Activated T-helper 2 cell treated with anti-CD3 and anti-CD28 coated beads, Interferon-gamma antibody, Interleukin-2, Interleukin-4, amounts not matched to agents 10 μg/mL and 5 μg/mL and 100 μg/mL, durations not matched to agents 14 hours and 24 hours and 36 hours (primary cell): ENCODE measurements around the gene HPD. TPM values are rescaled to one million over a fixed set of nuclear protein-coding genes. Genes with fewer than 3 reads are reported as not detected.
"Not testable (repeated sequence)": the region's sequence is repeated elsewhere in the genome, so short reads cannot be mapped to it uniquely, and the experiment has no call there.

Experiments
- DNase-seq: peaks from one replicate; pipeline ENCODE4 v3.0.0; 2021; ENCODE audit warnings: low spot score
- H3K27ac Mint-ChIP-seq: one replicate; pipeline ENCODE4 v1.8.0; 2021; ENCODE audit warnings: mixed read lengths
- H3K27me3 Mint-ChIP-seq: one replicate; pipeline ENCODE4 v1.8.0; 2021; ENCODE audit warnings: low read depth, mixed read lengths
- H3K36me3 Mint-ChIP-seq: one replicate; pipeline ENCODE4 v1.8.0; 2021; ENCODE audit warnings: low read depth, mixed read lengths
- H3K4me1 Mint-ChIP-seq: one replicate; pipeline ENCODE4 v1.8.0; 2021; ENCODE audit warnings: low read depth, mixed read lengths
- H3K4me3 Mint-ChIP-seq: one replicate; pipeline ENCODE4 v1.8.0; 2021; ENCODE audit warnings: low read depth, mild to moderate bottlenecking, moderate library complexity, mixed read lengths
- H3K9me3 Mint-ChIP-seq: one replicate; pipeline ENCODE4 v1.8.0; 2021; ENCODE audit warnings: mixed read lengths
- intact Hi-C: fragments of 100-400 bp; cut with micrococcal nuclease; formaldehyde crosslinking; loops from one replicate; pipeline ENCODE4 v1.15.1; 2023
- total RNA-seq: library from RNA; stranded (reverse); gene quantifications from 2 replicates; pipeline ENCODE4 v1.2.3, GENCODE V29; 2022

Gene HPD
- total RNA-seq, 1 donor from 2014 or later = not detected

DNA sequence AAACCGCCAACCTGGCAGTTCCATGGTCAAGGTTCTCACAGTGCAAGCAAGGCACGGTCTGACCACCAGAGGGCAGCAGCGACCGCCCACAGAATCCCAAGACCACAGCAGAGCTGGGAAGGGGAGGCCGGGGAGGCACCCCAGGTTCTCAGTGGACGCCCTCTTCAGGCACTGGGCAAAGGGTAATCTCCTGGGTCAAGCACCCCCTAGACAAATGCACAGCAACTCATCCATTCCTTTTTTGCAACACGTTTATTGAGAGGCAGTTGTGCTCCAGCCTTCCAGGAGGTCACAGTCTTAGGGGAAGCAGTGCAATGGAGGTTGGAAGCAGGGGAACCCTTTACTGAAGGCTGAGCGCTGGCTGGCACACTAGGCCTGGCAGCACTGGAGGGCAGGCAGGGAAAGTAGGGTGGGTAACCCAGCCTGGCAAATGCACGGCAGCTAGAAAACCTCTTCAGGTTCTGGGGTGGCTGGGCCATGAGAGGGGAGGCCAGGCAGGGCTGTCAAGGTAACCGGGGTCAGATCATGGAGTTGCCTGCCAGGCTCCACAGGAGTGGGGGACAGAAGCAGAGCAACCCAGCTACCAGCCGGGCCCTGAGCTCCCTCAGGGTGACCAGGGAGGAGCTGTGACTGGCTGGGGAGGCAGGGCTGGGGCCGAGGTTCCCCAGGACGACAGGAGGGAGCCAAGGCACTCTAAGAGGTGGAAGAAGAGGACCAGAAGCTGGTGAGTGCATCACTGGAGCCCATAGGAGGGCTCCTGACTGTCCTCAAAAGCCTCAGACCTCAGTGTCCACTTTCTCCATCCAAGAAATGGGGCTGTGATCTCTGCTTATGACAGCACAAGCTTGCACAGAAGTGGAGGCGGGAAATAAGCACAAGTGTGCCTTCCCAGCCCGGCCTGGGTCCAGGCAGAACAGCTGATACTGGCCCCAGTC, 63.4 kb downstream of the HPD start:
- intact Hi-C loops = loop anchor here (1.0 to 2.0 kb wide), 2 partner anchors 16 to 44 kb away; no protein-coding TSS in a partner anchor
- Mint-ChIP-seq H3K4me3 (peak overlapping the region; percentile 77), H3K27me3 (no peaks in the 10 kb centered on the region), H3K9me3 (no peaks in the 10 kb centered on the region), H3K36me3 (peaks cover 59% of the 10 kb centered on the region), H3K4me1 (peaks cover 50% of the 10 kb centered on the region), H3K27ac (peak overlapping the region; percentile 94)
- peak; percentile 78 for DNase-seq

DNA sequence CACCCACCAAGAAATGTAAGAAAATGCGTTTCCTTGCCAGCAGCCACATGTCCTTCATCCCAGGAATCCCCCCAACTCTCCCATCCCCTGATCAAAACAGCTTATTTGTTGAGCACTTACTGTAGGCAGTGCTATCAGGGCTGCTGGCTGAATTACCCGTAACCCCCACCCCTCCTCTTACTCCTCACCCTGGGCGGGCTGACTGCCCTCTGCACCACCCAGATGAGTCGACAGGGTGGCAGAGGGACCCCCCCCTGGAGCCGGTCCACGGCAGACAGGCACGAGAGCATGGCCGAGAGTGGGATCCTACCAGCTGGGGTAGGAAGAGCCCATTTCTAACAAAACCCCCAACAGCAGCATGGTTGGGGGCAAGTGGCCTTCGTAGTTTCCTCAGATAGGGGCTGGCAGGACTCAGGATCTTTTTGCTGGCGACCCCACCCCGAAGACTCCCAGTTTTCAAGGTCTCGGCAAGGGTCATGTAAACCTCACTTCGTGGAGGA, 64.1 kb downstream of the HPD start:
- no peak for DNase-seq
- intact Hi-C loops = loop anchor here (1.0 to 5.0 kb wide), 8 partner anchors 8 to 167 kb away; partner anchors contain the start of genes ORAI1, PSMD9 and TMEM120B
- H3K9me3 Mint-ChIP-seq = no peaks in the 10 kb centered on the region
- H3K36me3 Mint-ChIP-seq = peaks cover 66% of the 10 kb centered on the region
- peak overlapping the region; percentile 84 for H3K4me3 Mint-ChIP-seq
- peak overlapping the region; percentile 94 for H3K27ac Mint-ChIP-seq
- H3K27me3 Mint-ChIP-seq = no peaks in the 10 kb centered on the region
- peaks cover 57% of the 10 kb centered on the region for H3K4me1 Mint-ChIP-seq

DNA sequence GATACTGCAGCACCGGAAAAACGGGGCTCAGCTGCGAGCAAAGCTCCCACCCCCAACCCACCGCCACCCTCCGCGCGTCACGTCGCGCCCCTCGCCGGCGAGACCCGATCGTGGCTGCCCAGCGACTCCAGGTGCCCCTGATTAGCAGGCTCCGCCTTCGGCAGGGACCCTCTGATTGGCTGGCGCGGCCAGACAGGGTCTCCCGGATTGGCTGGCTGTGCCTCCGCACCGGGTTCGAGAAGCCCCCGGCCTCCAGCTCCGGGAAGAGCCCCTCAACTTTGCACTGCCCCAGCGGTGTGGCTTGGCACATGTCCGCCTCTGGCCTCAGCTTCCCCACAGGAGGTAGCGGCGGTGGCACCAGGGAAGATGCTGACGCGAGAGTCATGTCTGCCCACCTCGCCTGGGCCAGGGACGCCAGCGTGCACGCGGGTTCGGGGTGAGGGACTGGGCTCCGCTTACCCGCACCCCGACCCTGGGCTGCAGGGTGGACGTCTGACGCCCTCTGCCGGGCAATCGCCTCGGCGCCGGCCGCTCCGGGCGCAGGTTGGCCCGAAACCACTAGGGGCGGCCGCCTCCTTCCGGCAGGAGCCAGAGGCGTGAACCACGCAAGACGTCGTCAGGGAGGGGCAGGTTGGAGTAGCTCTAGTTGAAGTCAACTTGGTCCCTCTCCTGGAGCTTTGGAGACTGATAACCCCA, 64.7 kb downstream of the HPD start:
- intact Hi-C loops = loop anchor here (1.0 to 5.0 kb wide), 8 partner anchors 8 to 167 kb away; partner anchors contain the start of genes ORAI1, PSMD9 and TMEM120B
- peak; percentile 96 for DNase-seq
- Mint-ChIP-seq H3K27me3 (no peaks in the 10 kb centered on the region), H3K4me3 (peak overlapping the region; percentile 84), H3K27ac (peak overlapping the region; percentile 94), H3K9me3 (no peaks in the 10 kb centered on the region), H3K4me1 (peaks cover 57% of the 10 kb centered on the region), H3K36me3 (peaks cover 62% of the 10 kb centered on the region)

DNA sequence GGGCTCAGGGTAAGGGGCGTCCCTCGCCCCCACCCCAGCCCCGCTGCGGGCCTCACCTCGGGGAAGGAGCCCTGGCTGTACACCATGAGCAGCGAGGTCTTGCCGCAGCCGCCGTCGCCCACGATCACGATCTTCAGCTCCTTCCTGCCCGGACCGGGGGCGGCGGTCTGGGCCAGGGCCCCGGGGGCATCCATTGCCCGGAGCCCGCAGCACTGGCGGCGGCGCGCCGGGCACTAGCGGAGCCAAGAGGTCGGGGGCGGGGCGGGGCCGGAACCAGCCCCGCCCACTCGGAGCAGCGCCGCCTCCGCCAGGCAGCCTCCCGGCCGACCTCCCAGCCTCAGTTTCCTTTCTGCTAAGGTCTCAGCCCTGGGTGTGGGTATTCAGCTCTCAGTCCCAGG, 65.2 kb downstream of the HPD start, which contains the start of gene RHOF:
TSS of gene RHOF (minus strand) at position 249 of the 398 bp plus-strand sequence. CDS start at position 194, 55 bp downstream.
- H3K9me3 Mint-ChIP-seq = no peaks in the 10 kb centered on the region
- peak; percentile 49 for DNase-seq
- H3K4me3 Mint-ChIP-seq = peak within 1 kb of the TSS; percentile 91
- H3K4me1 Mint-ChIP-seq = peaks cover 56% of the 10 kb centered on the region
- H3K36me3 Mint-ChIP-seq = peaks cover 59% of the 10 kb centered on the region
- peak within 1 kb of the TSS; percentile 94 for H3K27ac Mint-ChIP-seq
- H3K27me3 Mint-ChIP-seq = no peaks in the 10 kb centered on the region
- intact Hi-C loops = loop anchor here (1.0 to 5.0 kb wide), 3 partner anchors 11 to 166 kb away; partner anchors contain the start of genes ORAI1 and TMEM120B

DNA sequence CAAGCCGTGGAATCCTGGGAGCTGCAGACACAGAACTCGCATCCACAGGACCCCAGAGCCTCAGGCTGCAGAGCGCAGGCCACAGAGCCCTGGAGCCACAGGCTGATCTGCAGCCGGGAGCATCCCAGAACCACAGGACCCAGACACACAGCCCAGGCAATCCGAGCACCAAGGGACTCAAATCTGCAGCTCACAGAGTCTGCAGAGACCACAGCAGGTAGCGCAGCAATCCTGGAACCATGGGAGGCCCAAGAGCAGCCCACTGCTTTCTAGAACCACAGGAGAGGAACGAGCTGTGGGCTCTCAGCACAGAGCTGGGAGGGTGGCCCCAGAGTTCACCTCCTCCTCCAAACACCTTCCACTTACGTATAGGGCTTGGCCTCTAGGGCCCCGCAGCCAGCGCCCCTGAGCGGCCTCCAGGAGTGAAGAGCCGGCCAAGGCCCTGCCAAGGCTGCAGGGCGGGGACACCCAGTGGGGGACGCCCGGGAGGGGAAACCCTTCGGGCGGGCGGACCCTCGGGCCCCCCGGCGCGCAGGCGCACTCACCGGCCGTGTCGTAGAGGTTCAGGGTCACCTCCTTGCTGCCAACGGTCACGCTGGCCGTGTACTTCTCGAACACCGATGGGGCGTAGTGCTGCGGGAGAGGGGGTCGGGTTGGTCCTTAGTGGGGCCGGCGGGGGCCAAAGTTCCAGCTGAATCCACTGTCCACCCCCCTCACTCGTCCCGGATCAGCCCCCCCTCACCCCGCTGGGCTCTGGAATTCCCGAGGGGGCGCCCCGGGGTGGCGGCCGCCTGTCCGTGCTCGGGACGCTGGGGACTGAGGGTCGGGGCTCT, 65.8 kb downstream of the HPD start:
- Mint-ChIP-seq H3K4me3 (peak overlapping the region; percentile 91), H3K36me3 (peaks cover 61% of the 10 kb centered on the region), H3K9me3 (no peaks in the 10 kb centered on the region), H3K27ac (peak overlapping the region; percentile 76), H3K27me3 (no peaks in the 10 kb centered on the region), H3K4me1 (peaks cover 54% of the 10 kb centered on the region)
- peak; percentile 60 for DNase-seq
- intact Hi-C loops = loop anchor here (1.0 to 5.0 kb wide), 3 partner anchors 11 to 166 kb away; partner anchors contain the start of genes ORAI1 and TMEM120B

DNA sequence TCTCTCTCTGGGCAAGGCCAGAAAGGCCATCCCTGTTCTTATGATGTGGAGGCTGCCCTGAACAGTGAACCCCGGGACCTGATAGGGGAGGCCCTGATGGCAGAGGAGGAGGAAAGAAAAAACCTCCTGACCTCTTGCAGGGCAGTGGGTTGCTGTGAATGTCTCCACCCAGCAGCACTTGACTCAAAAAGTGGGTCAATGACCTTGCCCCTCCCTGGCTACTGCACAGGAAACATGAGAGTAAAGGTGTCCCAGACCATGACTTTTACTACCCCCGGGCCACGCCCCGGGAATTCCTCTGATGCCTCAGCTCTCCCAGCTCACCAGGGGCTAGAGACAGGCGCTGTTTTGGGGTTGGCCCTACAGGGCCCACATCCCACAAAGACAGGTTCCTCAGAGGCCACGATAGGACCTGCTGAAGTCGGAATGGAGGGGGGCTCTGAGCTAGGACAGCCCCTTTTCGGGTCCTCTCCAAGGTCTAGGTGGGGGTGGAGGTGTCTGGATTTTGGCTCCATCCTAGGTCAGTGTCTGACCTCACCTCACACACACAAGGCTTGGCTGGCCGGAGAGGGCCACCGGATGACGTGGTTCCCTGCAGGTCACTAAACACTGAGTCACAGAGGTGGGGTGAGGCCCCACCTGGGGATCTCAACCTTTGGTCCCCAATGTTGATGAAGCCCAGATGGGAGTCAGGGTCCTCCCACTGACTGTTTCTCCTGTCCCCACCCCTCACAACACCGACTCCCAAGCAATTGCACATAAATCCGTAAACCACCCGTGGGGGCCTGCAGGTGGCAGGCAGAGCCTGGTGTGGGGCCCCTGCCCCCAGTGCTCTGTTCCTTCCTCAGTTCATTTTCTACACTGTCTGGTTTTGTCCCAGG, 66.7 kb downstream of the HPD start:
- Mint-ChIP-seq H3K4me1 (peaks cover 55% of the 10 kb centered on the region), H3K9me3 (no peaks in the 10 kb centered on the region), H3K36me3 (peaks cover 61% of the 10 kb centered on the region), H3K4me3 (peak overlapping the region; percentile 91), H3K27ac (peak overlapping the region; percentile 76), H3K27me3 (no peaks in the 10 kb centered on the region)
- intact Hi-C loops = loop anchor here (5.0 kb wide), 2 partner anchors 80 to 165 kb away; partner anchors contain the start of genes ORAI1 and TMEM120B
- DNase-seq = no peak

DNA sequence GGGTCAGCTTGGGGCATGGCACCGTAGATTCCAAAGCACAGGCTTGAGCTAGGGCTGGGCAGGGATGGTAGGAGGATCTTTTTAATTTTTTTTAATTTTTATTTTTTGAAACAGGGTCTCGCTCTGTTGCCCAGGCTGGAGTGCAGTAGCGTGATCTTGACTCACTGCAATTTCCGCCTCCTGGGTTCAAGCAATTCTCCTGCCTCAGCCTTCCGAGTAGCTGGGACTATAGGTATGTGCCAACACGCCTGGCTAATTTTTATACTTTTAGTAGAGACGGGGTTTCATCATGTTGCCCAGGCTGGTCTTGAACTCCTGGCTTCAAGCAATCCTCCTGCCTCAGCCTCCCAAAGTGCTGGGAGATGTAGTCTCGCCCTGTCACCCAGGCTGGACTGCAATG, 67.9 kb downstream of the HPD start:
- not testable (repeated sequence) for DNase-seq, H3K27me3 Mint-ChIP-seq, H3K9me3 Mint-ChIP-seq
- Mint-ChIP-seq H3K36me3 (peaks cover 61% of the 10 kb centered on the region), H3K4me1 (peaks cover 61% of the 10 kb centered on the region), H3K4me3 (peak overlapping the region; percentile 91), H3K27ac (peak overlapping the region; percentile 98)
- intact Hi-C loops = loop anchor here (5.0 kb wide), 2 partner anchors 78 to 163 kb away; partner anchors contain the start of genes ORAI1 and TMEM120B

DNA sequence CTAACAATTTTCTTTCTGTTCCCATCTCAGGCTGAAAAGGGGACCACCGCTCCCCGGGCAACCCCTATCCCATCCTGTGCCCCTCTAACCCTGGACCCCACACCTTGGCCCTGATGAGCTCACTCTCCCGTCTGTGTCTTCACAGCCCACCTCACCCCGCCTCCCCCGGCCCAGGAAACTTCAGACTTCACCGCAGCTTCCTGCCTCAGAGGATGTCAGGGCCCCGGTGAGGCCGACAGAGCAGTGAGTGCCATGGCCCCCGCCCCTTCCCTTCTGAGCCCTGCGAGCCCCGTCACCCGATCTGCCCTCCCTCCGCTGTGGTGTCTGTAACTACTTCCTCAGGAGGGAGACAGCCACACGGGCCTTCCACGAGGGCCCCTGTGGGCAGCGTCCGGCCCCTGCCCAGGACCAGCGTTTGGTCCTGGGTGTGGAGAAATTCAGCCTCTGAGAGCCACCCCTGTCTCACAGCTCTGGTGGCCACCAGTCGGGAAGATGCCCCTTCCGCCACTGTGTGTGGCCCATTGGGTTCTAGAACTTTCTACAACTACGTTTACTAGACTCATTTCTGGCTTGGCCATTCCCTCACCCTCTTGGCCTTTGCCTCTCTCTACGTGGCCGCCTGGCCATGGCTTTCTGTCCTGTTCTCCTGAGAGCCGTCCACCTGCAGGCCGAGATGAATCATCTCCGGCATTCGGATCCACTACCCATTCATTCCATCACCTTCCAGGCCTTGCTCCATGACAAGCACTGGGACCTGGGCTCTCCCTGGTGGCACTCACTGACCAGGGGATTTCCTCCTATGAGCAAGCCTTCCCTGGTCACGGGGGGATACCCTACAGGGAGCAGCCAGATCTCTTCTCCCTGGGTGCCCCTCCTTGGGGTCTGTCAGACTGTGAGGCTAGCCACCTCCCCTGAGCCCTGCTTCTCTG, 68.6 kb downstream of the HPD start:
- intact Hi-C loops = loop anchor here (5.0 to 10.0 kb wide), 3 partner anchors 78 to 375 kb away; partner anchors contain the start of genes ORAI1 and TMEM120B
- Mint-ChIP-seq H3K36me3 (peaks cover 58% of the 10 kb centered on the region), H3K9me3 (no peaks in the 10 kb centered on the region), H3K27me3 (no peaks in the 10 kb centered on the region), H3K4me3 (peak overlapping the region; percentile 88), H3K27ac (peak overlapping the region; percentile 98), H3K4me1 (peaks cover 58% of the 10 kb centered on the region)
- peak; percentile 93 for DNase-seq
